ENCODE measurements around the gene EPB41L4A.

Gene EPB41L4A

DNA sequence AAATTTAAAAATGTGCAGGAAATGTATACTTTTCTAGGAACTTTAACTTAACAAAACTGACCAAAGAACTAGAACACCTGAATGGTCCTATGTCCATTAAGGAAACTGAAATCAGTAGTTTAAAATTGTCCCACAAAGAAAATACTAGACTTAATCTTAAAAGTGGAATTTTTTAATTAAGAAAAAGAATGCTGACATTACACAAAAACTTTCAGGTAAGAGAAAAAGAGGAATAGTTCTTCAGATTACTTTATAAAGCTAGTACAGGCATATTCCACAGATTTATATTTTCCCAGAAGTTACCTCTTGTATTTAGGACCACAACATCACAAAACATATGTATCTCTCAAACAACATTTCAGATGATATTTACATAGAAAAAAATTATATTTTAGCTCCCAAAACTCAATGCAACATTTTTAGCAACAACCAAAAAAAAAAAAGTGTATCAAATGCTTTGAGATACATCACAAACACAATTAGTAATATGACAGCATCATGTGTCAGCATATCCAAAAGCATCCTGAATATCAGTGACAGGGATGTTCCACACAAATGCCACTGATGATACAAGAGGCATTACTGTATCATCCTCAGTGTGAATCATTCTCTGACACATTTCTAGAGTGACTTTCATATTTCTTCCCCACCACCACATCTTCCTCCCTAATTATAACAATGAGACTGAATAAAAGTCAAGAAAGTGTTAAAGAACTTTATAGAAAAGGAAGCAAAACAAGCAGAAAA is 264.0 kb downstream of the EPB41L4A start:
- no peak for DNase-seq (ENCODE audit: low read depth)

DNA sequence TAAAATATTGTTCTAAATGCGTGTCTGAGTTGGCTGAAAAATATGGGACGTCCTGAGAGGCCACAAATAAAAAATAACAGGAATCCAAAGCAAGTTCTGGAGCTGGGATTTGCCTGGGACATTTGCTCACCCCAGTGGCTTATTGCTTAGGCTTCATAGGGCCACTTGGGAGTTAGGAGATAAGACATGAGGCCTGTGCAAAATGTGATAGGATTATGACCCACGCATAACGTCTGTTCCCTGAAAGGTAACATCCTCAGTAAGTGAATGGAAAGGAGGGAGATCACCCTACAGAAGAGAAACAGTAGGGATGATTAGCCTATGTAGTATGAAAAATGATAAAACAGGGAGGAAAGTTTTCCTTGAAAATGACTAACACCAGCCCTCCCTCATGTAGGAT is 269.4 kb downstream of the EPB41L4A start:
- DNase-seq (ENCODE audit: low read depth) = no peak

DNA sequence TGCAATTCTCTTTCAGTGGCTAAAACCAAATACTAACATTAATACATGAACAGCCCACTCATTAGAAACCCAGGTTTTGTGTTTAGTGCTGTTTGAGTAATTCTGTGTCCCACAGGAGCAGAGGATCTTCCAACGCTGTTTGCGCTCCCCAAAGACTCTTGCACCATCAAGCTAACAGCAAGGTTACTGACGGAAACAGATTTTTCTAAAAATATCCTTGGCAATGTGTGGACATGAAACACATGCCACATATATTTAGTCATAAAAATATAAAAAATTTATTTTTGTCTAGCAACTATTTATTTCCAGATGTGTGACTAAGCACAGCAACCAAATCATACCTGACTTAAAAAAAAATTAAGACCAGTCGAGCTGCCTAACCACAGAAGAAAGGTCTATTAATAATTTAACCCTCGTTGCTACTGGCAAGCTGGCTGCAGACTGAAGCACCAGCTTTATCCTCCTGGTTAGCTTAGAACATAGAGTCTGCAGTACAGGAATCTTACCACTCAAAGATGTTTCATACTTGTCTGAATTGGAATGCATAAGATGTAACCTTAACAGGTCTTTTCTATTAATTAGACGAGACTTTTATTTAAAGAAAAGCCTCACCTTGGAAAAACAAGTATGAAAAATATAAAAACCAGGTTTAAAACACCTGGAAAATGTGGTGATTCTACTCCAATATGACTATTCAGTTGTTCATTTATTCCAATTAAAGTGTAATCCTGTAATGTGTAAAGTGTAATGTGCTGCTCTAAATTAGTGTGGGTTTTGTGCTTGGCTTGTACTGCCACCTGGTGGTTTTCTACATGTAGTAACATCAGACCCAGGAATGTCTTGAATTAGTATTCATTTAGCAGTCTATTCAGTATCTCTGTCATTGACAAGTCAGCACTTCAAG is 272.5 kb downstream of the EPB41L4A start:
- DNase-seq (ENCODE audit: low read depth) = peak; percentile 49

DNA sequence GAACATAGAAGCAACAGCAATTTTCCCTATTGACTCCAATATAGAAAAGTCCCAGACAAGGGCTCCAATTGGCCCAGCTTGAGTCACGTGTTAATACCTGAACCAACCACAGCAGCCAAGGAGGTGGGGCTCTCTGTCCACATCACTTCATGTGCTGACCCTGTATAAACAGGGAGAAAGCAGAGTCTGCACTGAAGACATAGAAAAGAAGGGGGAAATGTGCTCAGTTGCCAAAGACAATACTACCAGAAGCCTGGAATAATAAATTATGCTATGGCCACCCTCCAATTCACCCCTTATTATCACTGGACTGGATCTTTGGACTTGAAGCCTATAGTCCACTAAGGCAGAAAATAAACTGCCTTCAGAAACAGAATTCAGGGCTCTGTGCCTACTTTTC is 275.4 kb downstream of the EPB41L4A start:
- DNase-seq (ENCODE audit: low read depth) = no peak

DNA sequence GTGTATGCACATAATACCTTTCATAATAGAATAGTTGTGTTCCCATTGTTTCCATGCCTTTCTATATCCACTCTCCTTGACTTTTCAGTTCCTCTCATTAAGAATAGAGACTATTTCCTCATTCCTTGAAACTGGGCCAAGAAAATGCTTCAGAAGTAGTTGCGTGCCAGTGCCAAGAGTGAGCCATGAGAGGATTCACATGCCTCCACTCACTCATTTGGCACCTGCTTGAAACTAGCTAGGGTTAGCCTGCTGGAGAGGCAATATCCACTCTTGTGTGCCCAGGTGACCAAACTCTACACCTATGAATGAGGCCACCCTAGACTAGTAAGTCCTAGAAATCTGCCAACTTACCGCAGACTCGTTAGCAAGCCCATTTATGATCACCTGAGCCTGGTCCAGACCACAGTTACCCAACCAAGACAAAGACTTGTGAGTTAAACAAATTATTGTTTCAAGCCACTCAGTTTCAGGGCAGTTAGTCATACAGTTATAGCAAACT is 276.3 kb downstream of the EPB41L4A start:
- DNase-seq (ENCODE audit: low read depth) = no peak

DNA sequence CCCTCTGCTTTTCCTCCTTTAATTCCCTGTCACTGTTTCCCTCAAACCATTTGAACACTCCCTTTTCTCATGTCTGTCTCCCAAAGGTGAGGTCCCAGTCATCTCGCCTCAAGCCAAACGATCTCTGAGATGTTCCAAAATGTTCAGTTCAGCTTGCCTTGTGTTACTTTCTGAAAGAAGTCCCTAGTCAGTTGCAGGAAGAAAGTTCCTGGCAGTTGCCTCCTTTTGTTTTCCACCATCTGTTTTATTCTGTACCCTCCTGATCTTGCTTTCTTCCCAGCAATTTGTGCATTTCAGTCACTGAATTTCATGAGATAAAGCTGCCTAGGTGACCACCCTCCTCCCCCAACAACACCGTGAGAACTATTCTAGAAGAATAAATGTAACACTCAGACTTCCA is 277.5 kb downstream of the EPB41L4A start:
- no peak for DNase-seq (ENCODE audit: low read depth)

DNA sequence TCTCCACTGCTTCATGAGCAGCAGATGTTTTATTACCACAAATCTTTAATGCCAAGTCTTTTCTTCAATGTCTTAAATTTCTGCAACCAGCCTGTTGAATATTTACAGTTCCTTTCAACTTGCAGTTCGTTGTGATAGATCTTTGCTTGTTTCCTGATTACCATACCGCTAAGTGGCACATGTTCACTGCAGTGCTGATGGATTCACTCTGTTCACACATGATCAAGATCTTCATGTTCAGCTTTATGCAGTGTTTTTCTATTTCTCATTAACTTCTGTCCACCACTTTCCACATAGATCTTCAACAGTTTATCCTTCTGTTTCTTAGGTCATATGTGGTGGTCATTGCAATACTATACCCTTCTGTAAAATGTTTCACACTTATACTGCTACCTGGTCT is 280.6 kb downstream of the EPB41L4A start:
- DNase-seq (ENCODE audit: low read depth) = no peak

DNA sequence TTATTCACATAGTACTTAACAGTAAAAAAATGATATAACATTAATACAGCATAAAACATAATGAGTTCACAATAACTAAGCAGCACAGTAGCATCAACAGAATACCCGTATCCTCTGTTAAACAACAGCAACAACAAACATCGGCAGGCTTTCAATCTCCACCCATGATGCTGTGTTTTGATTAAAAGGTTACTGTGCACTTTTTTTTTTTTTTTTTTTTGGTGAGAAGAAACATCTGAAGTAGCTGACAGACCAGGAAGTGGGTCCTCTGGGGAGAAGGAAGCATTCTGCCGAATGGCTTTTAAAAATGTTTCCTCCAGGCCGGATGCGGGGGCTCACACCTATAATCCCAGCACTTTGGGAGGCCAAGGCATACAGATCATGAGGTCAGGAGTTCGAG is 282.3 kb downstream of the EPB41L4A start:
- no peak for DNase-seq (ENCODE audit: low read depth)

DNA sequence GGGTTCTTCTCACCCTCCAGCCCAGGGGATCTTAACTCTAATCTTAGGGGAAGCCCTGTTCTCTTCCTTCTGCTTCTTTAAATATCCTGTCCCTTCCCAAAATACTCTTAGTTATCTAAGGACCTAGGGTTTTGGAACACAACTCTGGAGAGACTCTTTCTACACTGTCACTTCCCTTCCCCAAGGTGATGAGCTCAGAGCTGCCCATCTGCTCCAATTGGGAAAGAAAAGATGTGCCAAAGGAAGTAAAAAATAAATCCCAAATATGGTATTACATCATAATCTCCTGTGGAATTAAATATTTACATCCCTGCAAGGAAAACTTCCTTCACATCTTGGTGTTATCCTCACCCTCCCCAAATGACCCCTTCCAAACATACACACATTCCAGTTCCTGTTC is 291.2 kb downstream of the EPB41L4A start:
- no peak for DNase-seq (ENCODE audit: low read depth)

DNA sequence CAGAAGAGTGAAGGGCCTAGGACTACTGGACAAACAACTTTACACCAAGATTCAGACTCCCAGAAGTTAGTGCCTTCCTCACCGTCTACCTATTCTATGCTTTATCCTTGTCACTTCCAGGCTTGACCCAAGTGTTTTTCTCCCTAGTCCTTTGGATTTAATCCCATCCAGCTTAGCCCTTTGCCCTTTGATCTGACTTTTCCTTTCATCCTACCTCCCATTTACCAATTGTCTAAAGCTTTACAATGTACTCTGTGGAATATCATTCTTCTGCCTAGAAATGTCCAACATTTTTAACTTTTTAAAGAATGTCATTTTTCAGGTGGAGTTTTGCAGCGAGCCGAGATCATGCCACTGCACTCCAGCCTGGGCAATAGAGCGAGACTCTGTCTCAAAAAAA is 292.1 kb downstream of the EPB41L4A start:
- DNase-seq (ENCODE audit: low read depth) = no peak

DNA sequence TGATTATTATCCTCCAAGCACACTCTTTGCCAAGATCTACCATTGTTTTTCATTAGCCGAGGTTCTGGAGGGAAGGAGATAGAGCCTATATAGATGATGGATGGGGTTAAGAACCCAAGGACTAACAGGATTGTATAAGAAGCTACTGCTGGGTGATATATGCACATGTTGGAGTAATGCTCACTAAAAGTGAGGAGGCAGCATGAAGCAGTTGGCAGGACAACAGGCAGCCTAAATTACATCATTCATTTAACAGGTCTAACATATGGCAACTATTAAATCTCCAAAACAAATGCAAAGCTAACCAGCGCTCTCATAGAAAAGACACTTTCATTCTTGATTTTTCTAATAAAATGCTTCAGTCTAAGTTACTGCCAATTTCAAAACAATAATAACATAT is 293.2 kb downstream of the EPB41L4A start:
- DNase-seq (ENCODE audit: low read depth) = no peak

DNA sequence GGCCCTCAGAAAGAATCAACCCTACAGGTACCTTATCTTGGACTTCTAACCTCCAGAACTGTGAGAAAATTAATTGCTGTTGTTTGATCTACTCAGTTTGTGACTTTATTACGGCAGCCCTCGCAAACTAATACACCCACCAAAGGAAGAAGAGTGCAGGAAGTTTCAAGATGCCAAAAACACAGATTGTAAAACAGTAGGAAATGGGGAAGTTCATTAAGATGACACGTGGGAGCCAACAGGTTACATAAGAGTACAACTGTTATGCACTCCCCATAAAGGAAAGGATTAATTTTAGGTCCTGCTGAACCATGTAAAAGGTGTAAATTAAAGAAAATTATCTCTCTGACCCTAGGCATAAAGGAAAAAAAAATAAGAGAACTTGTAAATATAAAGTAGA is 294.3 kb downstream of the EPB41L4A start:
- DNase-seq (ENCODE audit: low read depth) = no peak

DNA sequence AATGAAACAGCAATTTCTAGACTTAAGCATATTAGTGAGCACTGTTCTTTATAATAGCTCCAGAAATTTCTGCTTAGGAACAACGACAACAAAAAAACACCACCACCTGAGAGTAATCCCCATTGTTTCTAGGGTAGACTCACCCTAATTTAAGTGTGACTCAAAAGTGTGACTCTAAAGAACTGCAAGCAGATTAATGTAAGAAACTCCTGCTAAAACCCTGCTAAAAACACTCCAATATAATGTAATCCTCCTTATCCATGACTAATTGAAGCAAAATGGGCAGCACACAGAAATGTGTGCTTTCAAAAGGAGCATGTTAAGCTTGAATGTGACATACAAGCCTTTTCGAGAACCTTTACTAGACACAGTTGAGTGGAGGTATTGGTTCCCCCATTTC is 296.0 kb downstream of the EPB41L4A start:
- DNase-seq (ENCODE audit: low read depth) = no peak

DNA sequence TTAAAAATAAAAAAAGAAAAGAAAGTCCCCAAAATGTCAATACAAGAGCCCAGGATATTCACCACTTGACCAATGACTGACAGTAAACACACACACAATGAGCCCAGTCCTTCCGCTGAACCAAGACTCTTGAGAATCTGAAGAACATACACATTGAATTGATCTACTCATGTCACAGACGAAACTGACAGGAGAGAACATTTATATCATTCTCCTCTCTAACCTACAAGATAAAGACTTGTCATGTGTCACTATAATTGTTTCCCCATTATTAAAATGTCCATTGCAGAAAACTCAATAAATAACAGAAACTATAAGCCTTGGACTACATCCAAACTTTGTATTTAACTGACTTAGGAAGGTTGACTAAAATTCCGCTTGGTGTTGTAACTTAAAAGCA is 296.7 kb downstream of the EPB41L4A start:
- no peak for DNase-seq (ENCODE audit: low read depth)

DNA sequence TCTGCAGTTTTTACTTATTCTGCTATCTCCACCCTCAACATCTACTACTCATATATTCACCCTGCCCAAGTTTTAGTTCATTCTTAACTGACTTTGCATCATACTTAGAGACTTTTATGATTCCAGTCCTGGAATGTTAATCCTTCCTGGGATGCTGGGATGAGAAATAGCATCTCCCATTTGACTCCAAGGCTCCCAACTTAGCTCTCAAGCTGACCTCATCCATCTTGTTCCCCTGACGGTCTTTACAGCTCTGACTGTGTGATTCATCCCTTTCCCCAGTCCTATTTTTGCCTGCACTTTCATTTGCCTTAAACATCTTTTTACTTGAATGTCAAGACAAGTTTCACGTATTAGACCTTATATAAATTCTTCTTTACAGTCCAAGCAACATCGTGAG is 297.8 kb downstream of the EPB41L4A start:
- no peak for DNase-seq (ENCODE audit: low read depth)

DNA sequence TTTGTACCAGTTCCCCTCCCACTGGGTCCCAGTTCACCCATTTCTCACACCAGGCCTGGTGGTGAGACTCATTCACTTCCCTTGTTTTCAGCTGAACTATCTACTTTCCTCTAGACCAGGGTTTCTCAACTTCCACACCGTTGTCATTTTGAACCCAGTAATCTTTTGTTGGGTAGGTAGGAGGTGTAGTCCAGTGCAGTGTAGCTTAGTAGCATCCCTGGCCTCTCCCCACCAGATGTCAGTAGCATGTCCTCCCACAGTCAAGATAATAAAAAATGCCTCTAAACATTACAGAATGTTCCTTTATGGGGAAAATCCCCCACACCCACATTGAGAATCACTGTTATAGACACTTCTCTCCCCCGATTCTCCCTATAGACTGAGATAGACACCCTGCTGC is 299.1 kb downstream of the EPB41L4A start:
- no peak for DNase-seq (ENCODE audit: low read depth)

DNA sequence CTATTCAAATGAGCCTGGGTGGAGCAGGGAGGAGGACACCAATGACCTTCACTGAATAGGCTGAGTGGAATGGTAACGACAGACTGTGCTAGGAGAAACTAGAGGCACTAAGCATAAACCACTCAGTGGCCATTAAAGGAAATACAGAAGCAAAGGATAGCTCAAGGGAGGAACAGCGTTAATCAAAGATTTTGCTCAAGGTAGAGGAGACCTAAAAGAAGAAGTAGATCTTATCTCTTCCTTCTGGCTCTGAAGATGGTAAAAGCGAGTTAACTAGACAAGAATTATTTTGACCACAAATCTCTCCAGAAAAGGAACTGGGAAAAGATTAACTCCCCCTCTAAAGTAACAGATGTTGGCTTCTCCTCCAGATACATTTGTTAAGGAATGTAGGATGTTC is 299.6 kb downstream of the EPB41L4A start:
- DNase-seq (ENCODE audit: low read depth) = no peak

DNA sequence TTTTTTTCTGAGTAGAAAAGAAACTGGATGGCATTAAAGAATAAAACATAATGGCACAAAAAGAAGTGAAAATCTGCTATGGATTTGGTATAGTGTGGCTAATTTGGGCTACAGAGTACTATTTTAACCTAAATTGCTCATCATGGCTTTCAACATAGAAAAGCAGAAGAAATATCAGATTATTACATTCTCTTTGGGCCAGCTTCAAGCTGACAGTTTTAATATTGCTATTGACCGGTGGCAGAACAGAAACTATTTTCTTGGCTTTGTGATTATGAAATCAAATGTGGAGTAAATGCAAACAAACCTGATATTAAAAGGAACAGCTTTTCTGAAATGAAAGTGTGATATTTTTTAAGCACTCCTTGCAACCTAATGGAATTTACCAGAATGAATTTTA is 301.5 kb downstream of the EPB41L4A start:
- DNase-seq (ENCODE audit: low read depth) = no peak

DNA sequence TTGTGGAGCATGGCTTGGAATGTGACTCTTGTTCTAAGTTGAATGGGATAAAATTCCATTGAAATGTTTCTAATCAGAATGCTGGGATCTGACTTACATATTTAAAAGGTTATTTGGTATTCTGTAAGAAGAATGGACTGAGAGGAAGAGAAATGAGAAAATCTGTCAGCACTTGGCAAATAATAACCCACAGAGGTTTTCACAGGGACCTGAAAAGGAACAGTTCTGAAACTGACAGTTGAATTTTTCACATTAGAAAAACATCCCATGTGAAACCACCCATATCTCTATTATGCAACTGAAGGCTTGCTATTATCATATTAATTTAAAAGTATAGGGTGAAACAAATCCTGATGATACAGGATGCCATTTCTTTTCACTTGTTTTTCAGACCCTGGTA is 302.7 kb downstream of the EPB41L4A start:
- DNase-seq (ENCODE audit: low read depth) = no peak

DNA sequence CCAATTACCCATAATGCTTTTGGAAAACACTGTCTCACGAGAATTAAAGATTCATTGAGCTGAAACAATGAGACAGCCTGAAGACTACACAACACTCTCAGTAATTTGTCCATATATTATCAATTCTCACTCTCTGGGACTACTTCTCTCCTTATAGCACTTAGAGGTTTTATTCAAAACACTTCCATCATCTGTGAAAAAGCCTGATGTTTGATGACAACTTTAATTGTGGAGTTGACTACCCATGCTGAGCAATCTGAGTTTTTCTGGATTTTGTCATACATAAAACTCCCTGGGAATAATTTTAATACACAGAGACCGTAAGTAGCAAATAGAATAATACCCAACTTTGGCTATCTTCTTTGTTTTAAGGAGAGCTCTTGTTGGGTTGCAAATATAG is 305.5 kb downstream of the EPB41L4A start:
- DNase-seq (ENCODE audit: low read depth) = no peak
